K562 (cell line): ENCODE measurements around the gene RFESD. TPM values are rescaled to one million over a fixed set of nuclear protein-coding genes. Genes with fewer than 3 reads are reported as not detected.

Source experiments
- ATAC-seq: fragments of 200-7000 bp; cut with Tn5 transposase; 3 replicates; pipeline ENCODE4 v1.9.1; 2020; ENCODE audit warnings: moderate library complexity
- BruUV-seq: library from RNA; stranded (reverse); fragments of 400-500 nt; replicated peaks from 2 replicates; lab custom pipeline; 2021; lab: Mats Ljungman, UMichigan
- CTCF ChIA-PET: fragments of 300-600 bp; formaldehyde crosslinking; extraction: SDS; loops from one replicate; lab custom pipeline; 2021; ENCODE audit warnings: low intra/inter-chr PET ratio; lab: Yijun Ruan, JAX
- POLR2A ChIA-PET: fragments of 300-600, 350-650 bp; sonication (Branson Sonifier 250); formaldehyde crosslinking; extraction: SDS; loops from one replicate; lab custom pipeline; 2021; ENCODE audit warnings: antibody characterized with exemption, inconsistent platforms; lab: Yijun Ruan, JAX
- DNase-seq, 4 experiments: peaks; one replicate each; pipeline versions ENCODE4 v3.0.0 to v3.0.0-alpha.2; 2011 to 2018; ENCODE audit warnings: low spot score in 3 of 4, mixed read lengths in 3 of 4; ENCODE audit errors: extremely low read depth in 1 of 4
- FAIRE-seq: peaks from 2 replicates; lab custom pipeline; 2011; peaks lifted over from hg19 to GRCh38; lab: Jason Lieb, UNC
- H2AFZ ChIP-seq: 2 replicates; pipeline ENCODE4 v1.6.0; 2011; ENCODE audit warnings: low read depth, low read length, control low read depth, inconsistent platforms
- H3K27ac ChIP-seq: fragments of 200-600 bp; 3 replicates; pipeline ENCODE4 v1.8.0; 2011; ENCODE audit warnings: low read depth, mild to moderate bottlenecking, control low read depth, inconsistent platforms, low read length, moderate library complexity, mixed read lengths; ENCODE audit errors: extremely low read depth
- H3K27me3 ChIP-seq, 2 experiments: fragments of 300-600 bp in 1 of 2; 2 replicates in 1 of 2; 3 replicates in 1 of 2; pipeline versions ENCODE4 v1.6.0 to v1.8.0; 2011; ENCODE audit warnings: inconsistent platforms in 2 of 2, low read length in 2 of 2, mild to moderate bottlenecking in 1 of 2, mixed read lengths in 1 of 2, moderate library complexity in 1 of 2; ENCODE audit not compliant: control insufficient read depth in 2 of 2, insufficient read depth in 2 of 2
- H3K36me3 ChIP-seq: fragments of 300-600 bp; 3 replicates; pipeline ENCODE4 v1.8.0; 2011; ENCODE audit warnings: mild to moderate bottlenecking, low read length, inconsistent platforms; ENCODE audit not compliant: control insufficient read depth, insufficient read depth
- H3K4me1 ChIP-seq, 2 experiments: fragments of 200-600 bp in 1 of 2; replicated peaks in 1 of 2; 2 replicates in 1 of 2; 3 replicates in 1 of 2; pipeline versions ENCODE4 v1.5.1 to v1.8.0; 2011; ENCODE audit warnings: inconsistent platforms in 2 of 2, low read length in 2 of 2, mild to moderate bottlenecking in 1 of 2, mixed read lengths in 1 of 2, moderate library complexity in 1 of 2; ENCODE audit not compliant: control insufficient read depth in 2 of 2, insufficient read depth in 2 of 2
- H3K4me2 ChIP-seq: 2 replicates; pipeline ENCODE4 v1.6.1; 2011; ENCODE audit warnings: low read length, control low read depth, inconsistent platforms, mixed read lengths; ENCODE audit not compliant: insufficient read depth
- H3K4me3 ChIP-seq: fragments of 200-600 bp; sonication (generic), shearing (Covaris generic); 2 replicates; pipeline ENCODE4 v1.5.1; 2016; ENCODE audit warnings: control low read depth, inconsistent platforms
- H3K79me2 ChIP-seq: fragments of 200-600 bp; 3 replicates; pipeline ENCODE4 v1.8.0; 2011; ENCODE audit warnings: low read length, inconsistent platforms; ENCODE audit not compliant: control insufficient read depth, insufficient read depth
- H3K9ac ChIP-seq, 2 experiments: 2 replicates each; pipeline versions ENCODE4 v1.6.0 to v1.6.1; 2011; ENCODE audit warnings: low read depth in 2 of 2, low read length in 2 of 2, control low read depth in 1 of 2, inconsistent platforms in 1 of 2, mild to moderate bottlenecking in 1 of 2, mixed read lengths in 1 of 2; ENCODE audit not compliant: insufficient read depth in 1 of 2
- H3K9me1 ChIP-seq: one replicate; pipeline ENCODE4 v1.6.0; 2011; ENCODE audit warnings: inconsistent platforms, mild to moderate bottlenecking, low read length, moderate library complexity; ENCODE audit not compliant: control insufficient read depth, insufficient read depth
- H3K9me3 ChIP-seq: replicated peaks from 2 replicates; pipeline ENCODE4 v1.5.1; 2011; ENCODE audit warnings: low read depth, low read length, inconsistent platforms; ENCODE audit not compliant: control insufficient read depth, insufficient read depth
- H4K20me1 ChIP-seq: replicated peaks from 2 replicates; pipeline ENCODE4 v1.6.1; 2011; ENCODE audit warnings: low read length, inconsistent platforms, mixed read lengths; ENCODE audit not compliant: control insufficient read depth, insufficient read depth
- ASH1L ChIP-seq: fragments of 450-650 bp; IDR thresholded peaks from 2 replicates; pipeline ENCODE4 v1.6.1; 2018; ENCODE audit warnings: borderline replicate concordance, mild to moderate bottlenecking, low read depth; ENCODE audit not compliant: partially characterized antibody
- MEIS2 ChIP-seq: fragments of 450-650 bp; IDR thresholded peaks from 2 replicates; pipeline ENCODE4 v1.6.1; 2014; ENCODE audit warnings: mild to moderate bottlenecking; ENCODE audit not compliant: partially characterized antibody
- PKNOX1 ChIP-seq: fragments of 450-650 bp; IDR thresholded peaks from 2 replicates; pipeline ENCODE4 v1.6.1; 2016
- in situ Hi-C: fragments of 300-500 bp; cut with MboI; formaldehyde crosslinking; loops from 4 replicates; pipeline ENCODE4 v1.15.0; 2018; ENCODE audit warnings: inconsistent platforms, mixed read lengths
- intact Hi-C: fragments of 100-400 bp; cut with micrococcal nuclease; formaldehyde crosslinking; loops from 2 replicates; pipeline ENCODE4 v1.14.2; 2022
- polyA plus RNA-seq, 8 experiments: library from polyadenylated mRNA; depleted of rRNA in 4 of 8; stranded (reverse) in 5 of 8; unstranded in 3 of 8; fragments of >200 nt; fragmentation: Nextera tagmentation in 2 of 8; fragmentation: Illumina TruSeq in 1 of 8; extraction: Ambion mirVana in 2 of 8; extraction: Trizol in 1 of 8; gene quantifications; 2 replicates each; pipeline versions ENCODE4 v1.2.1 to v1.2.3, GENCODE V29; 2011 to 2014; ENCODE audit warnings: inconsistent platforms in 1 of 8, missing spikeins in 1 of 8
- total RNA-seq, 7 experiments: library from RNA; depleted of rRNA in 6 of 7; stranded (reverse); fragments of >200 nt in 6 of 7; fragmentation: Illumina TruSeq in 2 of 7; extraction: Trizol in 2 of 7; gene quantifications; 2 replicates each; pipeline versions ENCODE4 v1.2.1 to v1.2.3, GENCODE V29; 2011 to 2021; ENCODE audit warnings: low replicate concordance in 1 of 7
- TF ChIP-seq, protein P1 (sequence below), 2 experiments: IDR thresholded peaks in 1 of 2; conservative IDR thresholded peaks in 1 of 2; 2 replicates each; pipeline ENCODE4 v1.6.1; 2016; ENCODE audit warnings: low read depth in 2 of 2, mild to moderate bottlenecking in 1 of 2, missing compliant biosample characterization in 1 of 2, missing genetic modification characterization in 1 of 2, moderate library complexity in 1 of 2

Gene RFESD
- total and polyA plus RNA-seq, 9 of the 15 experiments (the other 6 are each of a cell fraction or from before 2014, with no cell fraction given) = 62.3 to 600 (median 140) TPM

DNA sequence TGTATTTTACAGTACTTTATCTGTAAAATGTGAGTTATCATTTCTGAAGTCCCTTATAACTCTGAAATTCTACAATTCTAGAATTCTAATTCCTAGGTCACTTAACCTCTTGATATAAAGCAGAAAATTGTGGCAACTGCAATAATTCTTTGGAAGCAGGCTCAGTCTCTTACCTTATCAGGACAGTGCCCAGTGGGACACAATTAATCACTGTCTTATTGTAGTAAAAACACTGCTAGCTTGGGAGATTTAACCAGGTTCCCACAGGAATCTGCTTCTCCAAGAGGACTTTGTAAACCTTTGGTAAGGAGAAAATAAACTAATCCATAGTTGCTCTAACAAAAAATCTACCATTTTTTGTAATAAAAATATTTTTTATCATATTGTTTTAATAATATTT lies 54.5 kb downstream of the RFESD start:
- ChIA-PET POLR2A (interaction anchor here (0.8 to 1.4 kb wide), 3 partner anchors 9 to 22 kb away, joined by 3 to 4 read pairs (median 4); no protein-coding TSS in a partner anchor), CTCF (no interaction called here)
- ATAC-seq = no peak
- FAIRE-seq = no peak
- intact Hi-C loops = loop anchor here (5.0 kb wide), 1 partner anchor 41 kb away; no protein-coding TSS in a partner anchor
- Histone ChIP-seq H3K79me2 (no peaks in the 10 kb centered on the region), H3K36me3 (no peaks in the 10 kb centered on the region), H2AFZ (no peak overlapping the region), H4K20me1 (no peaks in the 10 kb centered on the region), H3K27ac (no peak overlapping the region), H3K9me3 (no peaks in the 10 kb centered on the region), H3K9me1 (no peaks in the 10 kb centered on the region), H3K27me3 (no peaks in the 10 kb centered on the region), H3K9ac (no peak overlapping the region), H3K4me1 (peaks cover 3 to 20% of the 10 kb centered on the region in 2 experiments; a peak in 3 of 5 replicates), H3K4me3 (no peak overlapping the region), H3K4me2 (no peak overlapping the region)
- TF ChIP-seq, protein P1, sequence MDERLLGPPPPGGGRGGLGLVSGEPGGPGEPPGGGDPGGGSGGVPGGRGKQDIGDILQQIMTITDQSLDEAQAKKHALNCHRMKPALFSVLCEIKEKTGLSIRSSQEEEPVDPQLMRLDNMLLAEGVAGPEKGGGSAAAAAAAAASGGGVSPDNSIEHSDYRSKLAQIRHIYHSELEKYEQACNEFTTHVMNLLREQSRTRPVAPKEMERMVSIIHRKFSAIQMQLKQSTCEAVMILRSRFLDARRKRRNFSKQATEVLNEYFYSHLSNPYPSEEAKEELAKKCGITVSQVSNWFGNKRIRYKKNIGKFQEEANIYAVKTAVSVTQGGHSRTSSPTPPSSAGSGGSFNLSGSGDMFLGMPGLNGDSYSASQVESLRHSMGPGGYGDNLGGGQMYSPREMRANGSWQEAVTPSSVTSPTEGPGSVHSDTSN (CRISPR knock-in tag; IDR thresholded peaks at IDR 0.05; ENCODE audit: low read depth) = no peak
- TF ChIP-seq, protein P1 (tag; conservative IDR thresholded peaks at IDR 0.05; ENCODE audit: low read depth) = peak; percentile 77
- no peak for TF ChIP-seq ASH1L
- peak; percentile 82 for TF ChIP-seq MEIS2
- TF ChIP-seq PKNOX1 = peak; percentile 61
- in situ Hi-C loops = no loop called here
- no TSS peak for BruUV-seq
- DNase-seq = no peak
